ENCODE measurements around the gene EPS8L1. TPM values are rescaled to one million over a fixed set of nuclear protein-coding genes. Genes with fewer than 3 reads are reported as not detected.

EPS8L1 gene
- polyA plus RNA-seq, 1 experiment: 4.4 TPM

DNA sequence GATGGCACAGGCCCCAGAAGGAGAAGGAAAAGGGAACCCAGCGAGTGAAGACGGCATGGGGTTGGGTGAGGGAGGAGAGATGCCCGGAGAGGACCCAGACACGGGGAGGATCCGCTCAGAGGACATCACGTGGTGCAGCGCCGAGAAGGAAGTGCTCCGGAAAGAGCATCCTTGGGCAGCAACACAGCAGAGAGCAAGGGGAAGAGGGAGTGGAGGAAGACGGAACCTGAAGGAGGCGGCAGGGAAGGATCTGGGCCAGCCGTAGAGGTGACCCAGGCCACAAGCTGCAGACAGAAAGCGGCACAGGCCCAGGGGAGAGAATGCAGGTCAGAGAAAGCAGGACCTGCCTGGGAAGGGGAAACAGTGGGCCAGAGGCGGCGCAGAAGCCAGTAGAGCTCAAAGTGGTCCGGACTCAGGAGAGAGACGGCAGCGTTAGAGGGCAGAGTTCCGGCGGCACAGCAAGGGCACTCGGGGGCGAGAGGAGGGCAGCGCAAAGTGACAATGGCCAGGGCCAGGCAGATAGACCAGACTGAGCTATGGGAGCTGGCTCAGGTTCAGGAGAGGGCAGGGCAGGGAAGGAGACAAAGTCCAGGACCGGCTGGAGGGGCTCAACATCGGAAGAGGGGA is 40.7 kb downstream of the EPS8L1 start:
- CTCF ChIA-PET: no interaction called here
- H3K4me3 ChIP-seq (ENCODE audit: low read depth, low read length): peak overlapping the region; percentile 97
- POLR2A ChIA-PET: no interaction called here
- H3K36me3 ChIP-seq (ENCODE audit: control insufficient read depth, insufficient read depth, low read length): peaks cover 4% of the 10 kb centered on the region
- no peaks in the 10 kb centered on the region for H3K27me3 ChIP-seq (ENCODE audit: control insufficient read depth, insufficient read depth, low read length)
- TF ChIP-seq, protein P1, sequence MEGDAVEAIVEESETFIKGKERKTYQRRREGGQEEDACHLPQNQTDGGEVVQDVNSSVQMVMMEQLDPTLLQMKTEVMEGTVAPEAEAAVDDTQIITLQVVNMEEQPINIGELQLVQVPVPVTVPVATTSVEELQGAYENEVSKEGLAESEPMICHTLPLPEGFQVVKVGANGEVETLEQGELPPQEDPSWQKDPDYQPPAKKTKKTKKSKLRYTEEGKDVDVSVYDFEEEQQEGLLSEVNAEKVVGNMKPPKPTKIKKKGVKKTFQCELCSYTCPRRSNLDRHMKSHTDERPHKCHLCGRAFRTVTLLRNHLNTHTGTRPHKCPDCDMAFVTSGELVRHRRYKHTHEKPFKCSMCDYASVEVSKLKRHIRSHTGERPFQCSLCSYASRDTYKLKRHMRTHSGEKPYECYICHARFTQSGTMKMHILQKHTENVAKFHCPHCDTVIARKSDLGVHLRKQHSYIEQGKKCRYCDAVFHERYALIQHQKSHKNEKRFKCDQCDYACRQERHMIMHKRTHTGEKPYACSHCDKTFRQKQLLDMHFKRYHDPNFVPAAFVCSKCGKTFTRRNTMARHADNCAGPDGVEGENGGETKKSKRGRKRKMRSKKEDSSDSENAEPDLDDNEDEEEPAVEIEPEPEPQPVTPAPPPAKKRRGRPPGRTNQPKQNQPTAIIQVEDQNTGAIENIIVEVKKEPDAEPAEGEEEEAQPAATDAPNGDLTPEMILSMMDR (IDR thresholded peaks at IDR 0.05; ENCODE audit: insufficient read depth, low read depth, low read length): peak; percentile 12; the same call in 1 of the 2 replicates
- no peak for DNase-seq (ENCODE audit: low read depth)

DNA sequence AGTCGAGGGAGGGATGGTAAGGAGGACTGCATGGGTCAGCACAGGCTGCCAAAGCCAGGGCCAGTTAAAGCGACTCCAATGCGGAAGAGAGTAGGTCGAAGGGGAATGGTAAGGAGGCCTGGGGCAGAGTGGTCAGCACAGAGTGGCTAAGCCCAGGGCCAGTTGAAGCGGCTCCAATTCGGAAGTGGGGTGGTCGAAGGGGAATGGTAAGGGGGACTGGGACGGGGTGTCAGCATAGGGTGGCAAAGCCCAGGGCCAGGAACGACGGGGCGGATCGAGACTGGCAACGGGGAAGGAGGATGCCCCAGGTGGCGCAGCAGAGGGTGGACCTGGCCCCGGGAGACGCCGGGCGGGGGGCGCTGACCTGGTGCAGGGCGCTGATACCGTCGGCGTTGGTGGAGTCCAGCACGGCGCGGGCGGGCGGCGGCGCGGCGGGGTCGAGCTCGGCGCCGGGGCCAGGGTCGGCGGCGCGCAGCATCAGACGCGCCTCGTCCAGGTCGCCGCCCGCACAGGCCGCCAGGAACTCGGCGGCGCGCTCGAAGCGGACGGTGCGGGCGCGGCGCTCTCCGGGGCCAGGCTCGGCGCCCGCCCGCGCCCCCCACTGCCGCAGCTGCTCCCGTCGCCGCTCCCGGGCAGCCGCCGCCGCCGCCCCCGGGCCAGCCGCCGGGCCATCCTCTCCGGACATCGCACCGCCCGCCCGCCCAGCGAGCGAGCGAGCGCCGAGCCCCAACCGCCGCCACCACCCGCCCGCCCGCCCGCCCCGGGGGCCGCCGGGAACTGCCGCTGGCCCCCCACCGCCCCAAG is 41.4 kb downstream of the EPS8L1 start, which contains the start of gene PPP1R12C:
PPP1R12C (minus strand) TSS at position 779 of the 804 bp plus-strand sequence; CDS start at position 685, 94 bp downstream.
- ChIA-PET POLR2A (no interaction called here), CTCF (interaction anchor here (0.8 to 2.1 kb wide), 3 partner anchors 15 to 24 kb away, joined by 3 to 12 read pairs (median 3); no protein-coding TSS in a partner anchor)
- Histone ChIP-seq H3K27me3 (ENCODE audit: control insufficient read depth, insufficient read depth, low read length) (no peaks in the 10 kb centered on the region), H3K36me3 (ENCODE audit: control insufficient read depth, insufficient read depth, low read length) (peaks cover 2% of the 10 kb centered on the region), H3K4me3 (ENCODE audit: low read depth, low read length) (peak within 1 kb of the TSS; percentile 97)
- no peak for DNase-seq (ENCODE audit: low read depth)
- TF ChIP-seq, protein P1 (IDR thresholded peaks at IDR 0.05; ENCODE audit: insufficient read depth, low read depth, low read length): no peak

DNA sequence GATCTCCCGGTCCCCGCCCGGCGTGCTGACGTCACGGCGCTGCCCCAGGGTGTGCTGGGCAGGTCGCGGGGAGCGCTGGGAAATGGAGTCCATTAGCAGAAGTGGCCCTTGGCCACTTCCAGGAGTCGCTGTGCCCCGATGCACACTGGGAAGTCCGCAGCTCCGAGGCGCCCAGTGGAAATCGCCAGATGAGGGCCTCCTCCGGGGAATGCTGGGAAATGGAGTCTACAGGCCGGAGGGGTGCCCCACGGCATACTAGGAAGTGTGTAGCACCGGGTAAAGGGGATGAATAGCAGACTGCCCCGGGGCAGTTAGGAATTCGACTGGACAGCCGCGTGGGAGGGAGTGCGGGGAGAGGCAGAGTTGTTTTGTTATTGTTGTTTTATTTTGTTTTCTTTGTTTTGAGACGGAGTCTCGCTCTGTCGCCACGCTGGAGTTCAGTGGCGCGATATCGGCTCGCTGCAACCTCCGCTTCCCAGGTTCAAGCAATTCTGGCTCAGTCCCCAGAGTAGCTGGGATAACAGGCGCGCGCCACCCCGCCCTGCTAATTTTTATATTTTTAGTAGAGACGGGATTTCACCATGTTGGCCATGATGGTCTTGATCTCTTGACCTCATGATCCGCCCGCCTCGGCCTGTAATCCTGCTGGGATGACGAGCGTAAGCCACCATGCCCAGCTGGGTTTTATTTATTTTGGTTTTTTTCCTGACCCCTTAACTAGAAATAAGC is 42.2 kb downstream of the EPS8L1 start:
- TF ChIP-seq, protein P1 (IDR thresholded peaks at IDR 0.05; ENCODE audit: insufficient read depth, low read depth, low read length): no peak
- ChIA-PET POLR2A (no interaction called here), CTCF (interaction anchor here (0.5 to 2.1 kb wide), 6 partner anchors 13 to 300 kb away, joined by 3 to 12 read pairs (median 3); no protein-coding TSS in a partner anchor)
- Histone ChIP-seq H3K36me3 (ENCODE audit: control insufficient read depth, insufficient read depth, low read length) (peaks cover 1% of the 10 kb centered on the region), H3K4me3 (ENCODE audit: low read depth, low read length) (peak overlapping the region; percentile 97), H3K27me3 (ENCODE audit: control insufficient read depth, insufficient read depth, low read length) (no peaks in the 10 kb centered on the region; the same call in 1 of the 2 replicates)
- peak; percentile 94 for DNase-seq (ENCODE audit: low read depth)

GRCh38 chr19:55118401-55118991 is 42.8 kb downstream of the EPS8L1 start:
- POLR2A ChIA-PET: no interaction called here
- CTCF ChIA-PET: interaction anchor here (1.0 to 2.1 kb wide), 3 partner anchors 14 to 299 kb away, joined by 3 to 12 read pairs (median 3); no protein-coding TSS in a partner anchor

More at GRCh38 chr19:55118401-55118991, 42.8 kb downstream of the EPS8L1 start:
- DNase-seq (ENCODE audit: low read depth): no peak
- TF ChIP-seq, protein P1 (IDR thresholded peaks at IDR 0.05; ENCODE audit: insufficient read depth, low read depth, low read length): no peak
- Histone ChIP-seq H3K4me3 (ENCODE audit: low read depth, low read length) (peak overlapping the region; percentile 97), H3K36me3 (ENCODE audit: control insufficient read depth, insufficient read depth, low read length) (peaks cover 1% of the 10 kb centered on the region), H3K27me3 (ENCODE audit: control insufficient read depth, insufficient read depth, low read length) (no peaks in the 10 kb centered on the region; the same call in 1 of the 2 replicates)

Measured in BJ (cell line).